Neuronal stem cell (in vitro differentiated cells): ENCODE results near the gene PTPRD.

ENCODE experiments used
- DNase-seq: peaks from one replicate; pipeline ENCODE4 v3.0.0-alpha.2; 2013; ENCODE audit warnings: low spot score
- H2AFZ ChIP-seq: one replicate; pipeline ENCODE4 v1.6.1; 2013; ENCODE audit warnings: mild to moderate bottlenecking, low read length, inconsistent platforms
- H2AK5ac ChIP-seq: 2 replicates; pipeline ENCODE4 v1.6.1; 2013; ENCODE audit warnings: low read depth, mild to moderate bottlenecking, inconsistent platforms, low read length, moderate library complexity, mixed read lengths
- H2BK120ac ChIP-seq: 2 replicates; pipeline ENCODE4 v1.6.1; 2013; ENCODE audit warnings: low read depth, mild to moderate bottlenecking, inconsistent platforms, low read length, moderate library complexity, mixed read lengths
- H2BK12ac ChIP-seq: one replicate; pipeline ENCODE4 v1.6.1; 2013; ENCODE audit warnings: low read length, inconsistent platforms
- H2BK15ac ChIP-seq: 2 replicates; pipeline ENCODE4 v1.6.1; 2013; ENCODE audit warnings: mild to moderate bottlenecking, low read length, inconsistent platforms, mixed read lengths
- H2BK5ac ChIP-seq: one replicate; pipeline ENCODE4 v1.6.1; 2013; ENCODE audit warnings: inconsistent platforms, mild to moderate bottlenecking, low read length, moderate library complexity
- H3K14ac ChIP-seq: one replicate; pipeline ENCODE4 v1.6.1; 2013; ENCODE audit warnings: low read length, inconsistent platforms
- H3K18ac ChIP-seq: 2 replicates; pipeline ENCODE4 v1.6.1; 2013; ENCODE audit warnings: low read length, inconsistent platforms
- H3K23ac ChIP-seq: 2 replicates; pipeline ENCODE4 v1.6.1; 2013; ENCODE audit warnings: low read depth, mild to moderate bottlenecking, mixed read lengths, low read length, inconsistent platforms; ENCODE audit not compliant: poor library complexity
- H3K27ac ChIP-seq: replicated peaks from 3 replicates; pipeline ENCODE4 v1.5.1; 2013; ENCODE audit warnings: low read length, inconsistent platforms
- H3K27me3 ChIP-seq, 3 experiments: 2 replicates each; pipeline ENCODE4 v1.6.1; 2013; ENCODE audit warnings: low read length in 3 of 3, mild to moderate bottlenecking in 2 of 3, inconsistent platforms in 1 of 3, low read depth in 1 of 3, mixed read lengths in 1 of 3, moderate library complexity in 1 of 3; ENCODE audit not compliant: control insufficient read depth in 3 of 3, insufficient read depth in 3 of 3
- H3K36me3 ChIP-seq, 2 donors: replicated peaks in 1 of 2; 2 replicates each; pipeline ENCODE4 v1.6.1; 2013; ENCODE audit warnings: low read length in 2 of 2; ENCODE audit not compliant: control insufficient read depth in 2 of 2, insufficient read depth in 2 of 2
- H3K4ac ChIP-seq: 2 replicates; pipeline ENCODE4 v1.6.1; 2013; ENCODE audit warnings: inconsistent platforms, mild to moderate bottlenecking, low read length, moderate library complexity
- H3K4me1 ChIP-seq, 2 donors: 1 replicate in 1 of 2; 2 replicates in 1 of 2; pipeline ENCODE4 v1.6.1; 2013; ENCODE audit warnings: low read length in 2 of 2, low read depth in 1 of 2; ENCODE audit not compliant: control insufficient read depth in 2 of 2, insufficient read depth in 1 of 2
- H3K4me2 ChIP-seq: one replicate; pipeline ENCODE4 v1.6.1; 2013; ENCODE audit warnings: mild to moderate bottlenecking, low read length, inconsistent platforms; ENCODE audit not compliant: insufficient read depth, poor library complexity, severe bottlenecking
- H3K4me3 ChIP-seq, 2 donors: 2 replicates each; pipeline ENCODE4 v1.5.1; 2013; ENCODE audit warnings: low read length in 2 of 2, mild to moderate bottlenecking in 2 of 2, inconsistent platforms in 1 of 2, moderate library complexity in 1 of 2
- H3K79me1 ChIP-seq: one replicate; pipeline ENCODE4 v1.6.1; 2013; ENCODE audit warnings: low read depth, mild to moderate bottlenecking, inconsistent platforms, low read length, moderate library complexity
- H3K9ac ChIP-seq: one replicate; pipeline ENCODE4 v1.6.1; 2013; ENCODE audit warnings: mild to moderate bottlenecking, low read depth, low read length, inconsistent platforms; ENCODE audit not compliant: poor library complexity
- H3K9me3 ChIP-seq, 2 donors: replicated peaks in 1 of 2; 2 replicates each; pipeline versions ENCODE3 to v1.6.1; 2013; ENCODE audit warnings: low read length in 2 of 2, mild to moderate bottlenecking in 2 of 2, inconsistent platforms in 1 of 2, low read depth in 1 of 2, mixed read lengths in 1 of 2, moderate library complexity in 1 of 2; ENCODE audit not compliant: control insufficient read depth in 2 of 2, insufficient read depth in 1 of 2
- H4K8ac ChIP-seq: one replicate; pipeline ENCODE4 v1.6.1; 2013; ENCODE audit warnings: low read depth, mild to moderate bottlenecking, inconsistent platforms, low read length, moderate library complexity
- H4K91ac ChIP-seq: one replicate; pipeline ENCODE4 v1.6.1; 2013; ENCODE audit warnings: low read length, low read depth, mild to moderate bottlenecking, inconsistent platforms; ENCODE audit not compliant: poor library complexity
- whole genome bisulfite sequencing, 2 donors: extraction: QIAGEN DNeasy Blood & Tissue Kit; methylation state at CpG; one replicate each; pipeline ENCODE4 v1.1.7; 2013; ENCODE audit warnings: missing lambda C conversion rate in 2 of 2, mixed read lengths in 1 of 2; ENCODE audit not compliant: insufficient read length in 2 of 2, insufficient replicate concordance in 1 of 2; ENCODE audit errors: extremely low coverage in 2 of 2; 5-methylcytosine and 5-hydroxymethylcytosine counted together

Gene PTPRD

GRCh38 chr9:8850914-8851313, 1761.9 kb downstream of the PTPRD start:
- Histone ChIP-seq H3K18ac (no peak overlapping the region), H3K27ac (no peak overlapping the region), H3K4me1 (peaks cover 5 to 35% of the 10 kb centered on the region in 2 donors), H4K8ac (no peak overlapping the region), H2BK12ac (no peak overlapping the region), H2BK15ac (no peak overlapping the region), H2BK120ac (no peak overlapping the region), H3K36me3 (peaks cover 0 to 17% of the 10 kb centered on the region in 2 donors), H3K23ac (no peak overlapping the region), H3K4me2 (no peak overlapping the region), H3K4me3 (no peak overlapping the region), H3K27me3 (no peaks in the 10 kb centered on the region), H3K9ac (no peak overlapping the region), H3K4ac (no peak overlapping the region), H3K14ac (no peak overlapping the region), H2BK5ac (no peak overlapping the region), H2AFZ (no peak overlapping the region), H4K91ac (no peak overlapping the region), H3K9me3 (peaks cover 2 to 25% of the 10 kb centered on the region in 2 donors), H3K79me1 (no peaks in the 10 kb centered on the region), H2AK5ac (no peak overlapping the region)
- DNase-seq, result no peak

GRCh38 chr9:8845808-8846207, 1767.0 kb downstream of the PTPRD start:
- no CpG with 5 or more reads among the region's 3 CpGs for WGBS, 2 donors
- H3K18ac ChIP-seq, result no peak overlapping the region
- DNase-seq, result no peak
- no peak overlapping the region for H2BK15ac ChIP-seq
- no peak overlapping the region for H3K9ac ChIP-seq
- H3K4me1 ChIP-seq, result peaks cover 1 to 2% of the 10 kb centered on the region in 2 donors
- no peak overlapping the region for H3K4ac ChIP-seq
- no peak overlapping the region for H3K23ac ChIP-seq
- no peak overlapping the region for H2BK120ac ChIP-seq
- no peak overlapping the region for H4K8ac ChIP-seq
- no peaks in the 10 kb centered on the region for H3K27me3 ChIP-seq
- peaks cover 0 to 33% of the 10 kb centered on the region in 2 donors for H3K36me3 ChIP-seq
- H2AK5ac ChIP-seq, result no peak overlapping the region
- peaks cover 2% of the 10 kb centered on the region for H3K79me1 ChIP-seq
- H2BK5ac ChIP-seq, result no peak overlapping the region
- no peak overlapping the region for H4K91ac ChIP-seq
- no peak overlapping the region for H3K4me3 ChIP-seq
- no peak overlapping the region for H3K14ac ChIP-seq
- H3K9me3 ChIP-seq, result peaks cover 2 to 32% of the 10 kb centered on the region in 2 donors
- H3K4me2 ChIP-seq, result no peak overlapping the region
- H2AFZ ChIP-seq, result no peak overlapping the region
- no peak overlapping the region for H2BK12ac ChIP-seq
- H3K27ac ChIP-seq, result no peak overlapping the region

GRCh38 chr9:8845376-8845775, 1767.4 kb downstream of the PTPRD start:
- Histone ChIP-seq H2BK12ac (no peak overlapping the region), H2AK5ac (no peak overlapping the region), H3K27me3 (no peaks in the 10 kb centered on the region), H3K18ac (no peak overlapping the region), H3K9me3 (peaks cover 2 to 32% of the 10 kb centered on the region in 2 donors), H3K4me1 (peaks cover 0 to 2% of the 10 kb centered on the region in 2 donors), H3K4ac (no peak overlapping the region), H3K9ac (no peak overlapping the region), H2BK120ac (no peak overlapping the region), H3K79me1 (peaks cover 2% of the 10 kb centered on the region), H3K23ac (no peak overlapping the region), H4K8ac (no peak overlapping the region), H3K4me3 (no peak overlapping the region), H3K27ac (no peak overlapping the region), H2BK15ac (no peak overlapping the region), H2BK5ac (no peak overlapping the region), H3K36me3 (peaks cover 0 to 33% of the 10 kb centered on the region in 2 donors), H3K14ac (no peak overlapping the region), H4K91ac (no peak overlapping the region), H3K4me2 (no peak overlapping the region), H2AFZ (no peak overlapping the region)
- no peak for DNase-seq
- WGBS, 2 donors, result no CpG with 5 or more reads among the region's 2 CpGs

GRCh38 chr9:8844549-8844948, 1768.3 kb downstream of the PTPRD start:
- Histone ChIP-seq H4K91ac (no peak overlapping the region), H2AK5ac (no peak overlapping the region), H3K4ac (no peak overlapping the region), H3K27ac (no peak overlapping the region), H3K18ac (no peak overlapping the region), H3K23ac (no peak overlapping the region), H3K4me1 (peaks cover 0 to 2% of the 10 kb centered on the region in 2 donors), H3K36me3 (peaks cover 0 to 34% of the 10 kb centered on the region in 2 donors), H3K14ac (no peak overlapping the region), H2BK15ac (no peak overlapping the region), H2BK5ac (no peak overlapping the region), H3K9ac (no peak overlapping the region), H3K27me3 (no peaks in the 10 kb centered on the region), H2BK120ac (no peak overlapping the region), H3K9me3 (peaks cover under 1 to 28% of the 10 kb centered on the region in 2 donors), H4K8ac (no peak overlapping the region), H3K79me1 (peaks cover 2% of the 10 kb centered on the region), H2BK12ac (no peak overlapping the region), H3K4me3 (no peak overlapping the region), H2AFZ (no peak overlapping the region), H3K4me2 (no peak overlapping the region)
- DNase-seq, result no peak
